Skeletal muscle satellite cell (primary cell): ENCODE results near the gene CHERP.
"Not testable (repeated sequence)": the region's sequence is repeated elsewhere in the genome, so short reads cannot be mapped to it uniquely, and the experiment has no call there.

Source experiments
- H3K27me3 ChIP-seq: 2 replicates; pipeline ENCODE4 v1.7.0; 2013; ENCODE audit warnings: low read length; ENCODE audit not compliant: control insufficient read depth, insufficient read depth
- H3K36me3 ChIP-seq: 2 replicates; pipeline ENCODE4 v1.7.0; 2013; ENCODE audit warnings: mild to moderate bottlenecking, control low read depth, low read length; ENCODE audit not compliant: insufficient read depth
- H3K4me1 ChIP-seq: 2 replicates; pipeline ENCODE4 v1.7.0; 2013; ENCODE audit warnings: low read length; ENCODE audit not compliant: control insufficient read depth, insufficient read depth
- H3K4me2 ChIP-seq: 2 replicates; pipeline ENCODE4 v1.7.0; 2013; ENCODE audit warnings: mild to moderate bottlenecking, low read length
- H3K4me3 ChIP-seq: 2 replicates; pipeline ENCODE4 v1.7.0; 2013; ENCODE audit warnings: low read length
- H3K9ac ChIP-seq: 2 replicates; pipeline ENCODE4 v1.7.0; 2013; ENCODE audit warnings: mild to moderate bottlenecking, low read depth, low read length, moderate library complexity
- H3K9me3 ChIP-seq: replicated peaks from 2 replicates; pipeline ENCODE4 v1.7.0; 2013; ENCODE audit warnings: mild to moderate bottlenecking, control low read depth, low read length

Gene CHERP

GRCh38 chr19:16521715-16522289, 20.4 kb downstream of the CHERP start:
- Histone ChIP-seq H3K36me3 (peaks cover 88% of the 10 kb centered on the region), H3K9ac (no peak overlapping the region), H3K4me1 (no peaks in the 10 kb centered on the region)

GRCh38 chr19:16520986-16521624, 21.1 kb downstream of the CHERP start:
- Histone ChIP-seq H3K9ac (no peak overlapping the region), H3K4me1 (no peaks in the 10 kb centered on the region), H3K27me3 (no peaks in the 10 kb centered on the region), H3K9me3 (no peaks in the 10 kb centered on the region), H3K4me3 (no peak overlapping the region), H3K4me2 (no peak overlapping the region), H3K36me3 (peaks cover 86% of the 10 kb centered on the region)

More at GRCh38 chr19:16521715-16522289, 20.4 kb downstream of the CHERP start:
- Histone ChIP-seq H3K9me3 (no peaks in the 10 kb centered on the region), H3K4me3 (no peak overlapping the region), H3K27me3 (no peaks in the 10 kb centered on the region), H3K4me2 (no peak overlapping the region)

GRCh38 chr19:16520074-16520973, 21.9 kb downstream of the CHERP start:
- Histone ChIP-seq H3K4me3 (no peak overlapping the region), H3K4me1 (no peaks in the 10 kb centered on the region), H3K9me3 (no peaks in the 10 kb centered on the region), H3K4me2 (no peak overlapping the region), H3K36me3 (peaks cover 79% of the 10 kb centered on the region), H3K27me3 (no peaks in the 10 kb centered on the region), H3K9ac (no peak overlapping the region)

- Histone ChIP-seq H3K36me3 (peaks cover 71% of the 10 kb centered on the region), H3K4me1 (no peaks in the 10 kb centered on the region), H3K4me2 (no peak overlapping the region), H3K9me3 (no peaks in the 10 kb centered on the region), H3K9ac (no peak overlapping the region), H3K4me3 (no peak overlapping the region), H3K27me3 (no peaks in the 10 kb centered on the region)
Observed at GRCh38 chr19:16519230-16519687, 23.0 kb downstream of the CHERP start.

- Histone ChIP-seq H3K27me3 (no peaks in the 10 kb centered on the region), H3K9ac (no peak overlapping the region)
Observed at GRCh38 chr19:16518483-16519229, 23.6 kb downstream of the CHERP start.

GRCh38 chr19:16518061-16518460, 24.2 kb downstream of the CHERP start:
- H3K9me3 ChIP-seq, result no peaks in the 10 kb centered on the region
- H3K27me3 ChIP-seq, result no peaks in the 10 kb centered on the region
- no peaks in the 10 kb centered on the region for H3K4me1 ChIP-seq
- H3K9ac ChIP-seq, result no peak overlapping the region
- H3K36me3 ChIP-seq, result peaks cover 60% of the 10 kb centered on the region
- H3K4me3 ChIP-seq, result no peak overlapping the region
- H3K4me2 ChIP-seq, result no peak overlapping the region

More at GRCh38 chr19:16518483-16519229, 23.6 kb downstream of the CHERP start:
- H3K36me3 ChIP-seq, result peaks cover 66% of the 10 kb centered on the region
- H3K9me3 ChIP-seq, result no peaks in the 10 kb centered on the region
- no peak overlapping the region for H3K4me3 ChIP-seq
- H3K4me2 ChIP-seq, result no peak overlapping the region
- H3K4me1 ChIP-seq, result no peaks in the 10 kb centered on the region

GRCh38 chr19:16516923-16517610, 25.2 kb downstream of the CHERP start:
- no peaks in the 10 kb centered on the region for H3K9me3 ChIP-seq
- H3K4me1 ChIP-seq, result no peaks in the 10 kb centered on the region
- no peak overlapping the region for H3K4me2 ChIP-seq
- no peak overlapping the region for H3K4me3 ChIP-seq
- peaks cover 53% of the 10 kb centered on the region for H3K36me3 ChIP-seq
- H3K9ac ChIP-seq, result no peak overlapping the region
- no peaks in the 10 kb centered on the region for H3K27me3 ChIP-seq

- Histone ChIP-seq H3K4me3 (no peak overlapping the region), H3K36me3 (peaks cover 47% of the 10 kb centered on the region), H3K4me1 (no peaks in the 10 kb centered on the region), H3K27me3 (no peaks in the 10 kb centered on the region), H3K4me2 (no peak overlapping the region), H3K9me3 (no peaks in the 10 kb centered on the region), H3K9ac (no peak overlapping the region)
Observed at GRCh38 chr19:16516381-16516780, 25.9 kb downstream of the CHERP start.

- H3K36me3 ChIP-seq, result peaks cover 37% of the 10 kb centered on the region
- H3K9ac ChIP-seq, result no peak overlapping the region
- H3K9me3 ChIP-seq, result no peaks in the 10 kb centered on the region
- no peak overlapping the region for H3K4me2 ChIP-seq
- H3K27me3 ChIP-seq, result no peaks in the 10 kb centered on the region
- H3K4me3 ChIP-seq, result no peak overlapping the region
- no peaks in the 10 kb centered on the region for H3K4me1 ChIP-seq
Observed at GRCh38 chr19:16514383-16515019, 27.7 kb downstream of the CHERP start.

GRCh38 chr19:16512611-16513010, 29.6 kb downstream of the CHERP start:
- not testable (repeated sequence) for H3K9ac ChIP-seq, H3K4me3 ChIP-seq, H3K27me3 ChIP-seq, H3K9me3 ChIP-seq, H3K4me2 ChIP-seq, H3K4me1 ChIP-seq
- H3K36me3 ChIP-seq, result peaks cover 22% of the 10 kb centered on the region
